Osteoblast (primary cell): ENCODE measurements around the gene ZNF439. TPM values are rescaled to one million over a fixed set of nuclear protein-coding genes. Genes with fewer than 3 reads are reported as not detected.
"Not testable (repeated sequence)": the region's sequence is repeated elsewhere in the genome, so short reads cannot be mapped to it uniquely, and the experiment has no call there.

Experiments used
- DNase-seq: peaks from one replicate; pipeline ENCODE4 v3.0.0; 2011; ENCODE audit warnings: low spot score, mixed read lengths; ENCODE audit not compliant: insufficient read length; ENCODE audit errors: missing footprints
- H2AFZ ChIP-seq: 2 replicates; pipeline ENCODE4 v1.6.0; 2011; ENCODE audit warnings: mild to moderate bottlenecking, low read length
- H3K27ac ChIP-seq: 2 replicates; pipeline ENCODE4 v1.5.1; 2011; ENCODE audit warnings: mild to moderate bottlenecking, low read depth, low read length, moderate library complexity
- H3K27me3 ChIP-seq: 2 replicates; pipeline ENCODE4 v1.6.0; 2012; ENCODE audit warnings: mild to moderate bottlenecking, control low read depth, inconsistent platforms, low read length, moderate library complexity; ENCODE audit not compliant: insufficient read depth
- H3K36me3 ChIP-seq: 2 replicates; pipeline ENCODE4 v1.5.1; 2011; ENCODE audit warnings: mild to moderate bottlenecking, low read length, control low read depth, moderate library complexity; ENCODE audit not compliant: insufficient read depth
- H3K4me1 ChIP-seq: 2 replicates; pipeline ENCODE4 v1.5.1; 2011; ENCODE audit warnings: mild to moderate bottlenecking, low read length, control low read depth, moderate library complexity; ENCODE audit not compliant: insufficient read depth
- H3K4me2 ChIP-seq: 2 replicates; pipeline ENCODE4 v1.6.0; 2011; ENCODE audit warnings: mild to moderate bottlenecking, low read length; ENCODE audit not compliant: insufficient read depth
- H3K4me3 ChIP-seq: fragments of 200-600 bp; sonication (generic); 3 replicates; pipeline ENCODE4 v1.5.1; 2012; ENCODE audit warnings: mild to moderate bottlenecking, low read length, inconsistent platforms; ENCODE audit not compliant: insufficient read depth
- H3K79me2 ChIP-seq: 2 replicates; pipeline ENCODE4 v1.6.0; 2012; ENCODE audit warnings: mild to moderate bottlenecking, low read length, control low read depth, inconsistent platforms; ENCODE audit not compliant: insufficient read depth
- H3K9me3 ChIP-seq: 2 replicates; pipeline ENCODE4 v1.5.1; 2011; ENCODE audit warnings: low read depth, low read length, control low read depth
- H4K20me1 ChIP-seq: 2 replicates; pipeline ENCODE4 v1.6.0; 2012; ENCODE audit warnings: mild to moderate bottlenecking, low read length, control low read depth; ENCODE audit not compliant: insufficient read depth
- CTCF ChIP-seq: IDR thresholded peaks from 2 replicates; pipeline ENCODE4 v1.5.1; 2011; ENCODE audit warnings: mild to moderate bottlenecking, low read depth, low read length, moderate library complexity; ENCODE audit errors: extremely low read depth
- total RNA-seq: library from RNA; depleted of rRNA; stranded (reverse); fragments of >200 nt; gene quantifications from 2 replicates; pipeline ENCODE4 v1.2.3, GENCODE V29; 2012

ZNF439 gene
- total RNA-seq, 1 donor, result 8.7 TPM

- Histone ChIP-seq H3K27me3 (no peaks in the 10 kb centered on the region), H4K20me1 (no peaks in the 10 kb centered on the region), H3K9me3 (peaks cover 10% of the 10 kb centered on the region), H3K4me1 (no peaks in the 10 kb centered on the region), H3K4me3 (no peak overlapping the region), H3K79me2 (no peaks in the 10 kb centered on the region), H3K27ac (no peak overlapping the region), H3K4me2 (no peak overlapping the region), H3K36me3 (no peaks in the 10 kb centered on the region), H2AFZ (no peak overlapping the region)
- no peak for DNase-seq
- TF ChIP-seq CTCF, result no peak
These were observed 12.2 kb downstream of the ZNF439 start for GRCh38 chr19:11860721-11861120.

GRCh38 chr19:11861301-11861700, 12.8 kb downstream of the ZNF439 start:
- H3K9me3 ChIP-seq, result peaks cover 10% of the 10 kb centered on the region
- no peak for TF ChIP-seq CTCF

GRCh38 chr19:11867766-11868165, 19.2 kb downstream of the ZNF439 start:
- not testable (repeated sequence) for H3K4me3 ChIP-seq, H3K79me2 ChIP-seq, H2AFZ ChIP-seq, H3K27me3 ChIP-seq, DNase-seq, H3K4me1 ChIP-seq, H4K20me1 ChIP-seq, H3K4me2 ChIP-seq, H3K27ac ChIP-seq, H3K36me3 ChIP-seq
- H3K9me3 ChIP-seq, result peaks cover 33% of the 10 kb centered on the region

More at GRCh38 chr19:11861301-11861700, 12.8 kb downstream of the ZNF439 start:
- no peak for DNase-seq
- H3K27me3 ChIP-seq, result no peaks in the 10 kb centered on the region
- H3K79me2 ChIP-seq, result no peaks in the 10 kb centered on the region
- H4K20me1 ChIP-seq, result no peaks in the 10 kb centered on the region
- no peaks in the 10 kb centered on the region for H3K36me3 ChIP-seq
- no peak overlapping the region for H3K4me3 ChIP-seq
- H3K4me1 ChIP-seq, result no peaks in the 10 kb centered on the region
- no peak overlapping the region for H3K4me2 ChIP-seq
- no peak overlapping the region for H3K27ac ChIP-seq
- H2AFZ ChIP-seq, result no peak overlapping the region

GRCh38 chr19:11868188-11868587, 19.7 kb downstream of the ZNF439 start:
- H2AFZ ChIP-seq, result no peak overlapping the region
- peaks cover 33% of the 10 kb centered on the region for H3K9me3 ChIP-seq

More at GRCh38 chr19:11868188-11868587, 19.7 kb downstream of the ZNF439 start:
- Histone ChIP-seq H4K20me1 (no peaks in the 10 kb centered on the region), H3K36me3 (peaks cover 8% of the 10 kb centered on the region), H3K4me1 (no peaks in the 10 kb centered on the region), H3K79me2 (no peaks in the 10 kb centered on the region), H3K4me2 (no peak overlapping the region), H3K4me3 (no peak overlapping the region), H3K27ac (no peak overlapping the region), H3K27me3 (no peaks in the 10 kb centered on the region)
- DNase-seq, result no peak
- TF ChIP-seq CTCF, result no peak
